Hematopoietic multipotent progenitor cell treated with erythropoietin and hydrocortisone succinate and interleukin-3 and kit ligand, for 15 days (in vitro differentiated cells): Measurements from ENCODE around the gene TAPBPL.
A peak's percentile ranks its signal among the peaks of the same experiment; 100 is the strongest.
"Not testable (repeated sequence)": the region's sequence is repeated elsewhere in the genome, so short reads cannot be mapped to it uniquely, and the experiment has no call there.

ENCODE experiments used
- DNase-seq: peaks from one replicate; pipeline ENCODE4 v3.0.0-alpha.2; 2015; ENCODE audit warnings: low spot score

Gene TAPBPL

DNA sequence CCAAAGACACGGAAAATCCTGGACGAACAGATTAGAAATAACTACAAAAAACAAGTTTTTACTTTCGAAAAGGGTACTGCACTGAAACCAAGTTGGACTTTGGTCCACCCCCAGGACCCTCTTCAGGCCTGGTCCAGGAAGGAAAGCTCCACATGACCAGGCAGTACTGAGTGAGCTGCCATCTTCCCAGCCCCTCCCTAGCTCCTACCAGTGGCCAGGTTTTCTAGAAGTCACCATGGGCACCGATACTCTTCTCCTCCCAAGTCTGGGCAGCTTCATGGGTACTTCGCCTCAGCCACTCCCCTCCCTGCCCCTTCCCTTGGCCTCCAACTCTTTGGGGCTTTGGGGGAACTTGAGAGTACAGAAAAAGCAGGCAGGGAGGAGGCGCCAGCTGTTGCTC is 12.0 kb downstream of the TAPBPL start:
- no peak for DNase-seq

GRCh38 chr12:6464531-6464930 is 12.7 kb downstream of the TAPBPL start:
- DNase-seq = no peak

GRCh38 chr12:6465467-6466183 is 13.8 kb downstream of the TAPBPL start:
- DNase-seq = peak; percentile 82

DNA sequence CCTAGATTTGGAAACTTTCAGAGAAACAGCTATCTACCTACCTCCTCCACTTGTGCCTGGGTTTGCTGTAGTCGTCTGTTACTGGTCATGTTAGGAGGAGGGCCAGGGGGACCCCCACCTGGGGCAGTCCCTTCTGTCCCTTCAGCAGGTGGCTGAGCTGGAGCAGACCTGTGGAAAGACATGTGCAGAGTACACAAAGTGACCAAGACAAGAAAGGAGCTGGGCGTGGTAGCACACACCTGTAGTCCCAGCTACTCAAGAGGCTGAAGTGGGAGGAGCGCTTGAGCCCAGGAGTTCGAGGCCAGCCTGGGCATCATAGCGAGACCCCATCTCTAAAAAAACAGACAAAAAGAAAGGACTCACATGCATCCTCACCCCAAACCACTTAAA is 14.3 kb downstream of the TAPBPL start:
- DNase-seq = no peak

GRCh38 chr12:6466751-6467150 is 14.9 kb downstream of the TAPBPL start:
- DNase-seq = not testable (repeated sequence)

GRCh38 chr12:6467571-6468282 is 15.9 kb downstream of the TAPBPL start:
- not testable (repeated sequence) for DNase-seq

DNA sequence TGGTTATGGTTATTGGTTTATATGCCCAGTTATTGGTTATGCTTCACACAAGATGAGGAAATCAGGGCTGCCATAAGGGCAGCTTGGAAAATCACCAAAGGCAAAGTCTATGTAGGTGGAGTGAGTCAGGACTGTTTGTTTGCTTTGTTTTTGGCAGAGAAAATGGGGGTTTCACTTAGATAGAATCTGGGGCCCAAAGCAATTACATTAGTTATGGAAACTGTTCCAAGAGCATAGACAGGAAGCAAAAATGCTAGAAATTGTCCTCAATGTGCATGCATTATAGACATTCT is 16.4 kb downstream of the TAPBPL start:
- no peak for DNase-seq

- DNase-seq = no peak
Measured at GRCh38 chr12:6469092-6469491, 17.2 kb downstream of the TAPBPL start.

DNA sequence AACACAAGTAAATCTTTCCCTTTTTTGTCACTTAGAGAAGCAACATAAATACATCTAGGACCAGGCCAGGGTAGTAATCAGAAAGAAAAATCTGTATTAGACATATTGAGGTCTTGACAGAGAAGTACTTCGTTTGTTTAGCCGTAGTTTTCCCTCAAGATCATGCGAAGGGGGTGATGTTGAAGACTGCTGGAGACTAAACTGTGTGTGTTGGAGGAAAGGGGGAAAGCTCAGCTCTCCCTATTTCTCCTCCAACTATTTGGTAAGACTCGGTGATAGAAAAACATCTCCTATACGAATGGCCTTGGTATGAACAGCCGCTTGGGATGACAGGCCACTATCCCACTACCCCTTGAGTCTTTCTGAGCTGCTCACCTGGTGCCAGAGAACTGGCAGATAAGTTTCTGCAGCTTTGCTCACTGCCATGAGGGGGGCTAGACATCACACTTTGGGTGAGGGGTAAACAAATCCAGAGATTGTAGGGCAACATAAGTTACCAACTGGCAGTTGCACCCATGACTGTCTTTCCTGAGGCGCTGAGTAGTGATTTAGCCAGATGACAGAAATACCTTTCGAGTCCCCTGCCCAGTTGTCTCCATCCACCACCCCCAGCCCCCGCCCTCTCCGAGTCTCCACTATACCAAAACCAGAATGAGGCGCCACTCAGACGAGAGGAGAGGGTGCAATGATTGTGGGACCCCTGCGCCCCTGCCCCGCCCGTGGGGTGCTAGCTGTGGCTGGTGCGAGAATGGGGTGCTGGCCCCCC is 17.9 kb downstream of the TAPBPL start:
- DNase-seq = no peak

DNA sequence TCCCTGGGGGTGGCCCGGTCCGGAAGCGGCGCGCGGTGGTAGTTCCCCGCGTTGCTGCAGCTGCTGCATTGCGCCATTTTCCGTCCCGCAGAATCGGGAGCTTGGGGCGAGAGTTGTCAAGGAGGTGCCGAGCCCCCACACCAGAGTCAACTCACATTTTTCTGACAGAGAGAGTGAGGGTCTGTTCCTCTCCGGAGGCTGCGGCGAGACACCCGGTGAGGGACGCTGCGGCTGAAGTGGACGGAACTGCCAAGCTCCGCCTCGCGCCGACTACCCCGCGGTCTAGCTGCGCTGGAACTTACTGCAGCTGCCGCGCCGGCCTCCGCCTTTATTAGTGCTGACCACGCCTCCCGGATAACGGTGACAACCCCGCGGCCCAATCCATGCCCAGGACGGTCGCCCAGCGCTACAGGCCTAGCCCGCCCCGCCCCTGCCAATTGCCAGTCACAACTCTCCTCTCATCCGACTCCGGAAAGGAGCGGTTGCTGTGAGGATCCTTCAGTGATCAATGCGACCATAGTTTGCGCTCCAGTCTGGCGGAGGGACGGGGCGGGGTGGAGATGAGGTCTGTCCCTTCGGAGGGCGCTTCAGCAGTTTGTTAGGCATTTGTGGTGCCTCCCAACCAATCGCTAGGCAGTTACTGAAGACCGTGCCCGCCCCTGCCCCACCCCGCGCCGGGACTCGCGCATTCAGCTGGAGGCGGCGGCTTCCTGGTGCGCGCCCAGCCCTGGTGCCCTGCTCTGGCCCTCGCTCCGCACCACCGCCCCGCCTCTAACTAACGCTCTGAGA is 18.7 kb downstream of the TAPBPL start, which contains the start of gene VAMP1:
Gene VAMP1 (minus strand): TSS at position 303 of the 789 bp plus-strand sequence. CDS start 146 bp downstream, at position 157.
- DNase-seq = peak; percentile 96

DNA sequence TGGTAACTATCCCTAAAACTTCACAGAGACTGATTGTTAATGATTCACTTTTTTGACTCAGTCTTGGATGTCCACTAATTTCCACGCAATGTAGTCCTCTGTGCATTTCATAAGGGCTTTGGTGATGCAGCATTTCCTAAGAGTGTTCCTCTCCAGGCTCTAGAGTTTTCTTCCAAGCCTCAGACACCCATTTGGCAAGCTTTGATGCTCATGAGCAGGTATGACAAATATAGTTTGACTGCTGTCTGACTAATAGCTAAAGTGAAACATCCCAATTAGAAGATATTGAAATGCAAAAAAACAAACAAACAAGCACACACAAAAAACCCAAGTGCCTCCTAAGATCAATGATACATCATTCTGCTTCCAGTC is 20.1 kb downstream of the TAPBPL start:
- DNase-seq = no peak

GRCh38 chr12:6472491-6472890 is 20.6 kb downstream of the TAPBPL start:
- DNase-seq = no peak

- not testable (repeated sequence) for DNase-seq
Measured at GRCh38 chr12:6475233-6475975, 23.6 kb downstream of the TAPBPL start.

DNA sequence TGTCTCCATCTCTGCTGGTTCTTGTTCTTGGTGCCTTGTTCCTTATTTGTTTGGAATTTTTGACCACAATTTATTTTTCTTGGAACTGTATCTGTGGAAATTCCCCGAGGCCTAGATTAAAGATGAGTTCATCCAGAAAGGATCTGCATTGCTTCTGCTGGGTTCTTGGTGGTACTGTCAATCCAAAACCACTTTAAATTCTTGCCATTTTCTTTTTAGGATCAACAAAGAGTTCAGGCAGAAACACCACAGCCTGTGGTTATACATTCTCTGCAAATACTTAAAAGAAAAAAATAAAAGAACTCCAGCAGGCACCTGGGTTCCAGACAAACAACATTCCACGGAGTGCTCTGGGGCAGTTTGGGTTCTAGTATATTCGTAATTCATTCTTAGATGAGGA is 24.6 kb downstream of the TAPBPL start:
- no peak for DNase-seq

- not testable (repeated sequence) for DNase-seq
Measured at GRCh38 chr12:6477601-6478377, 25.9 kb downstream of the TAPBPL start.

DNA sequence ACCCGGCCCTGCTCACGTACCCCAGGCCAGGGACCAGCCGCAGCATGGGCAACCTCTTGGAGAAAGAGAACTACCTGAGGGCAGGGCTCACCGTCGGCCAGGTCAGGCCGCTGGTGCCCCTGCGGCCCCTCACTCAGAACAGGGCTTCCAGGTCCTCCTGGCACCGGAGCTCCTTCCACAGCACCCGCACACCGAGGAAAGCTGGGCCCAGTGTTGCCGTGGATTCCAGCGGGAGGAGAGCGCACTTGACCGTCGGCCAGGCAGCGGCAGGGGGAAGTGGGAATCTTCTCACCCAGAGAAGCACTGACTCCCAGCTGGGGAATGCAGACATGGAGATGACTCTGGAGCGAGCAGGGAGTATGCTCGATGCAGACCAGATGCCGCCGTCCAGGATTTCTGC is 26.6 kb downstream of the TAPBPL start:
- DNase-seq = no peak

DNA sequence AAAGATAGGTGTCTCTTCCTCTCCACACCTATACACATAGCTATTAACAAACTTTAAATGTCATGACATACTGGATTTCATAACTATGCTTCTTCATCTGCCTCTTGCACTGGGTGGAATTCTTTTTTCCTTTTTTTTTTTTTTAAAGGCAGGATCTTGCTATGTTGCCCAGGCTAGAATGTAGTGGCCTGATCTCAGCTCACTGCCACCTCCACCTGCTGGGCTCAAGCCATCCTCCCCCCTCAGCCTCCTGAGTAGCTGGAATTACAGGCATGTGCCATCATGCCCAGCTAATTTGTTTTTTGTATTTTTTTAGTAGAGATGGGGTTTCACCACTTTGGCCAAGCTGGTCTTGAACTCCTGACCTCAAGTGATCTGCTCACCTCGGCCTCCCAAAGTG is 36.4 kb downstream of the TAPBPL start:
- DNase-seq = no peak

- DNase-seq = no peak
Measured at GRCh38 chr12:6489449-6489848, 37.6 kb downstream of the TAPBPL start.

DNA sequence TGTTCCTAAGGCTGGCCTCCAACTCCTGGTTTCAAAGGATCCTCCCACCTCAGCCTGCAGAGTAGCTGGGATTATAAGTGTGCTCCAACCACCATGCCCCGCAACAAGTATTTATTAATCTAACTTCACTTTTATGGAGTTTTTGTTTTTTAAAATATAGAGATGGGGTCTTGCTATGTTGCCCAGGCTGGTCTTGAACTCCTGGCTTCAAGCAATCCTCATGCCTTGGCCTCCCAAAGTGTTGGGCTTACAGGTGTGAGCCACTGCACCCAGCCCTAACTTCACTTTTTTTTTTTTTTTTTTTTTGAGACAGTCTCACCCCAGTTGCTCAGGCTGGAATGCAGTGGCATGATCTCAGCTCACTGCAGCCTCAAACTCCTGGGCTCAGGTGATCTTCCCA is 38.8 kb downstream of the TAPBPL start:
- DNase-seq = not testable (repeated sequence)

GRCh38 chr12:6492838-6493496 is 41.1 kb downstream of the TAPBPL start, which contains the start of gene MRPL51:
MRPL51 (minus strand) TSS chr12:6493262; CDS start chr12:6493136, 126 bp downstream.
- peak; percentile 95 for DNase-seq
